Epidermal melanocyte (primary cell): ENCODE data around the gene THAP7.
"Not testable (repeated sequence)": the region's sequence is repeated elsewhere in the genome, so short reads cannot be mapped to it uniquely, and the experiment has no call there.

Source experiments
- DNase-seq: peaks from one replicate; pipeline ENCODE4 v3.0.0; 2011; ENCODE audit warnings: low spot score; ENCODE audit not compliant: insufficient read length

The THAP7 gene

GRCh38 chr22:20979940-20980453, 21.9 kb downstream of the THAP7 start:
- no peak for DNase-seq

- DNase-seq: no peak
Measured at GRCh38 chr22:20979243-20979809, 22.6 kb downstream of the THAP7 start.

- no peak for DNase-seq
Measured at GRCh38 chr22:20978419-20978818, 23.5 kb downstream of the THAP7 start.

DNA sequence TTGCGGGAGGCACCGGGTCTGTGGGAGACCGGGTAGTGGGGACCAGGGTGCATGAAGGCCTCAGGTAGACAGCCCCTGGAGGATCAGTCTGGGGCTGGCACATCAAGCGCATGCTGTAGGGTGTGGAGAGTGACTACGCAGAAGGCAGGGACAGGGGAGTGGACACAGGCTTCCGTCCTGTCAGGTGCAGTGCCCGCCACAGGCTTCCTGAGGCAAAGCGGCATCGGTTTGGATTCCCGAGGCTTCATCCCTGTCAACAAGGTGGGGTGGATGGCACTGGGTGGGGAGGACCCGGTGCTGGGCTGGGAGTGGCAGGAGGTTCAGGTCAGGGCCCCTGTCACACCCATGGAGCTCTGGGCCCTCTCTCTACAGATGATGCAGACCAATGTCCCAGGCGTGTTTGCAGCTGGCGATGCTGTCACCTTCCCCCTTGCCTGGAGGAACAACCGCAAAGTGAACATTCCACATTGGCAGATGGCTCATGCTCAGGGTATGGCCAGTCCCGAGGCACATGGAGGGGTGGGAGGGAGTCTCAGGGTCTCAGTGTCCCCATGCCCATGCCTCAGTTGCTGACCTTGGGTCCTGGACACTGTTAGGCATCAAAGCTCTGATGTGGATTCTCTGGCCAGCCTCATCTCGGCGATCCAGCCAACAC, 24.3 kb downstream of the THAP7 start:
- DNase-seq: no peak

DNA sequence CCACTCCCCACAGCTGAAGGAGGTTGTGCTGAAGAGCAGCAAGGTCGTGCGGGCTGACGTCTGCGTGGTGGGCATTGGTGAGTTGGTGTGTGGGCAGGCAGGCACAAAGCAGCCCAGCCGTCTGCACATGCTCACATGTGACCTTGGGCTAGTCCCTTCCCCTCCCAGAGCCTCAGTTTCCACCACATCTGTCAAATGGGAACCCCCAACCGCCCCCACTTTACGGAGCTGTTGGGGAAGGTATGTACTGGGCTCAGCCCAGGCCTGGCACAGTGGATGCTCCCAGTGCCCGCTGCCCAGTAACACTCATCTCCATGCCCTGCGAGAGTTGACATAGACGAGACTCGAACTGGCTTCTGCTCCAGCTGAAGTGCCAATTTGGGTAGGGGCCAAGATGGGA, 24.9 kb downstream of the THAP7 start:
- DNase-seq: no peak

GRCh38 chr22:20976291-20976877, 25.5 kb downstream of the THAP7 start:
- DNase-seq: no peak

DNA sequence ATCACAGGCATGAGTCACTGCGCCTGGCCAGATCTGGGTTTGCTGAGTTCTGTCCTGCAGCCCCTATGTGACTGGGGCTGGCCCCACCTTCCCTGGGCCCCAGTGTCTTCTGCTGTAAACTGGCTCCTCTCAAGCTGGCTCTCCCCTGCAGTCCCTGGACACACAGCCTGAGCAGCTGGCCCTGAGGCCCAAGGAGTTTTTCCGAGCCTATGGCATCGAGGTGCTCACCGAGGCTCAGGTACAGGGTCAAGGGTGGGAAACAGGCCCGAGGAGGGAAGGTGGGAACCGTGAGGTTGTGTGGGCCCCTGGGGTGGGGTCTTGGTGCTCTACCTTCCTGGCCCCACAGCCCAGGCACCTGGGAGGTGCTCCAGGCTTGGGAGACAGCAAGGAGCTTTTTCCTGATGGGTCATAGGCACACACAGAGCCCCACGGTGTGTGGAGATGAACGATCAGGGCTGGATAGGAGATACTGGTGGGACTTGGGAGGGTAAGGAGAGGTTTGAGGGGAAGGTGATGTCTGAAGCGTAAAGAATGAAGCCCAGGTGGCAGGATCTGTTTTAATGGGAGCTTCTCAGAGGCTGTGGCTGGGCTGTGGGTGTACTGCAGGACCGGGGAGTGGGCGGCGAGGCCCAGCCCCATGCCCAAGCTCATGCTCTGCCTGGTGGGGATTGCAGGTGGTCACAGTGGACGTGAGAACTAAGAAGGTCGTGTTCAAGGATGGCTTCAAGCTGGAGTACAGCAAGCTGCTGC, 26.2 kb downstream of the THAP7 start:
- DNase-seq: no peak

GRCh38 chr22:20974336-20974955, 27.5 kb downstream of the THAP7 start:
- no peak for DNase-seq

- no peak for DNase-seq
Measured at GRCh38 chr22:20973634-20974286, 28.2 kb downstream of the THAP7 start.

- DNase-seq: no peak
Measured at GRCh38 chr22:20972933-20973577, 28.9 kb downstream of the THAP7 start.

DNA sequence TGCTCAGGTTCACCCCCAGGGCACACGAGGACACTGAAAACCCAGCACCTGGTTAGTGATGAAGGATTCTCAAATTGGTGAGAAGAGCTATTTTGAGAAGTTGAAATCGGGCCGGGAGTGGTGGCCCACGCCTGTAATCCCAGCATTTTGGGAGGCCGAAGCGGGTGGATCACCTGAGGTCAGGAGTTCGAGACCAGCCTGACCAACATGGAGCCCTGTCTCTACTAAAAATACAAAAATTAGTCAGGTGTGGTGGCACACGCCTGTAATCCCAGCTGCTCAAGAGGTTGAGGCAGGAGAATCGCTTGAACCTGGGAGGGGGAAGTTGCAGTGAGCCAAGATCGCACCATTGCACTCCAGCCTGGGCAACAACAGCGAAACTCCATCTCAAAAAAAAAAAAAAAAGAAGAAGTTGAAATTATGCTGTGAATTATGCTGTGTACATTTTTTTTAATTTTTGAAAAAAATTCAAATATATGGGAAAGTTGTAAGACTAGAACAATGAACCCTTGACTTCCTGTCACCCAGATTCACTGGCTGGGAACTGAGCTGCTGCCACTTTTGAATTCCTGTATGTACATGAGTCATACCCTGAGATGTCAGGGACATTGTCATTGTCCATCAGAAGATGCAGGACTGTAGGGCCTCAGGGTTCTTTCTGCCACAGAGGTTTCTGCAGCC, 29.8 kb downstream of the THAP7 start:
- not testable (repeated sequence) for DNase-seq

- DNase-seq: no peak
Measured at GRCh38 chr22:20970939-20971657, 30.8 kb downstream of the THAP7 start.

- no peak for DNase-seq
Measured at GRCh38 chr22:20968281-20968977, 33.5 kb downstream of the THAP7 start.

DNA sequence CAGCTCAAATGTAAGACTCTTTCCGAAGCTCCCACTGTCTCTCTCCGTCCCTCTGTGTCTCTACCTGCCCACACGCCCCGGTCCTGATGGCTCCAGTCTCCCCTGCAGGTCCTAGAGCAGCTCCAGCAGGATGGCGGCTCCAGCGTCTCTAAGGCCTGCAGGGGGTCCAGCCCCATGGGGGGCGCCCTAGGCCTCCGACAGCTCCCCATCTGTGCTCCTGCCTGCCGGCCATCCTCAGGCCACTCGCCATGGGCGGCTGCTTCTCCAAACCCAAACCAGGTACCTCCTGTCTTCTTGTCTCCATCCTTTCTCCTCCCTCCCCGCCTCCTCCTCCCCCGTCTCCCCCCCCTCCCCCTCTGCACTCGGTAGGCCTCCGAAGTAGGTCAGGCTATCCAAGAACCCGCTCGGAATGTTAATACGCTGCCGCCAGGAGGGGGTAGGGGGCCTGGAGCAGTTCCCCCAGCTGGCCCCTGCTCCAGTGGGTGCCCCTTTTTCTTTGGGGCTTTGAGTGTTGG, 34.2 kb downstream of the THAP7 start:
- no peak for DNase-seq

DNA sequence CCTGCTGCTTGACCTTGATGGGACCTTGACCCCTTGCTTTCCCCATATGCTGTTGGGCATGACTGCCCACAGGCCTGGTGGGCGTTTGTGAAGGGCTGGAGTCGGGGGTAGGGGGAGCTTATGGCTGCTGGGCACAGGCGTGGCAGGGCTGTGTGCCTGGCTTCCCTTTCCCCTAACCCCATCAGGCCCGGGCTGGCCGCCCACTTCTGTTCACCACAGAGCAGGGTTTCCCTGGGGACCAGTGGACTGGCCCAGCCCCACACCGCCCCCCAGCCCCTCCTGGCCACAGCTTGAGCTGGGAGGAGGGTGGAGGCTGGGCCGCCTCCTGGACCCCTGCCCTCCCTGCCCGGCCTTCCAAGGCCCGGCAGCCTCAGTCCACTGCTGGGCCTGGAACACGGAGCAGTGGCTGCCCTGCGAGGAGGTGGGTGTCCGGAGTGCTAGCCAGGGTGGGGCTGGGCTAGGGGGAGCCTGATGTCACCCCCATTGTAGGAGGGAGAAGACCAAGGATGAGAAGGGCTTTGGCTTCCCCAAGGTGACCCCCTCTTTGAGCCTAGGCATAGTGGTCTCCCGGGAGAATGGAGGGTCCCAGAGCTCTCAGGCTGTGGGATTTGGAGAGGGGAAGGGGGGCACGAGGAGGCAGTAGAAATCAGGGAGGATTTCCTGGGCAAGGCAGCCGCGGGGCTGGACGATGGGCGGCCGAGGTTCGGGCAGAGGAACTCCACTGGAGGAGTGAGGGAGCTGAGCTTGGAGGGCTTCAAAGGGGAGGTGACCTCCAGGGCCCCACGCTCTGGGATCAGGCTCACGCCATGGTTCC, 34.8 kb downstream of the THAP7 start, which contains the start of gene AIFM3:
Gene AIFM3 (plus strand): TSS at position 373 of the 814 bp plus-strand sequence. CDS start 690 bp downstream, outside the sequence.
- DNase-seq: no peak

DNA sequence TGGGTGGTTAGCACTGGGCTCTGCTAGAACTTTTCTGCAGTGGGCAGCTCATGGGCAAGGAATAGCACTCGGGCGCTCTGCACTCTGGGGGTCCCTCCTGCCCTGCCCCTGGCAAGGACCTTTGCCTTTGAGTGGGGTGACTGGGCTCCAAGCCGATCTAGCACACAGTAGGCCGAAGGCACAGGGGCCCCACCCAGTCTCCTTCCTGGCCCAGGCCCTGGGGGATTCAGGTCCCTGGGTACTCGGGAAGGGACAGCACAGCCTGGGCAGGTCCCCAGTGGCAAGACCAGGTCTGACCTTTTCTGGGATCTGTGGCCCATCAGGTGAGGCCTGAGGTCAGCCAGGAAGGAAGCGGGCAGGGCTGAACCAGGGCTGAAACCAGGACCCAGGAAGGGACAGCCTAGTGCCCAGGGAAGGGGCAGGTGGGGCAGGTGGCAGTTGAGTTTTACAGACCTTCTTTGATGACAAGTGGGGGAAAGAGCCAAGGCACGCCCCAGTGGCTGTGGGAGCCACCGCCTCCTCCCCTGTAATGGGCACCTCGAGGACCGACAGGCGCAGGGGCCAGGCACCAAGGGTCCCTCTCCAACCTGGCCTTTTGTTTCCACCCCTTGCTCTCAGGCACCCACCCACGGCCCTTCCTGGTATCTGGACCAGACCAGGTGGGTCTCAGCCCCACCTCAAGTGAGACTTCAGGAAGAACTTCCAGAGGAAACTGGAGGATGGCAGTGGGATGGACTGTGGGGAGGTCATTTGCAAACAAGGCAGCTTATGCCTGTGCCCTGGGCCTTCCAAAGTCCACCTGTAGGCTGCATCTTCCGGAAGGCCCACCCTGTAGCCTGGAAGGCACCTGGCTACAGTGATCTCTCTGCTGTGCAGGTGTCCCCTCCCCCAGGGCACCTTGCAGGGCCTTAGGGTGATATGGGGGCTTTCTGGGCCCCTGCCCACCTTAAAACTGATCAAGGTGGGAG, 35.7 kb downstream of the THAP7 start:
- no peak for DNase-seq
